ENCODE results near the gene PPP2R5C. TPM values are rescaled to one million over a fixed set of nuclear protein-coding genes. Genes with fewer than 3 reads are reported as not detected.

Gene PPP2R5C
- total and polyA plus RNA-seq, 7 donors = 90.2 to 175 (median 131) TPM

DNA sequence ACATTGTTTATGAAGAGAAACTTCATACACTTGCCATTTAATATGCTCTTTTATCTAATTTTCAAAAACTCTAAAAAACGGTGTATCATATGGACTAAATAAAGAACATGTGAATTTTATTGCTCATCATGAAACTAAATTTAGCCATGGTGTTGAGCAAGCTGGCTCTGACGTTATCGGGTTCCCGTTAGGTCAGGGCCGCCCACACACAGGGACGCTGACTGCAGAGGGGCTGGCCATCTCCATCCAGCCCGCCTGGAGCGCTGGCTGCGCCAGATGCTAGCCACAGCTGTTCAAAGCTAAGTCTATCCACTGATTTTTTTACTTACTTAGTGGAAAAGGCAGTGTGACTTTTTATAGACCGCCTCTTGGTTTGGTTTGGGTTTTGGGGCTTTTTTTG is 166.3 kb downstream of the PPP2R5C start:
- Histone ChIP-seq H3K9me3 (no peaks in the 10 kb centered on the region), H3K4me1 (peaks cover 0 to 23% (median 14%) of the 10 kb centered on the region in 4 donors), H3K36me3 (peaks cover 0 to 33% (median 3%) of the 10 kb centered on the region in 4 donors), H3K27me3 (no peaks in the 10 kb centered on the region), H3K4me3 (no peak overlapping the region), H3K27ac (peak overlapping the region; percentile 54 to 78 (median 74))
- peak; percentile 49 to 83 (median 72) for TF ChIP-seq POLR2AphosphoS5 (IDR thresholded peaks at IDR 0.05)
- TF ChIP-seq, protein P1, sequence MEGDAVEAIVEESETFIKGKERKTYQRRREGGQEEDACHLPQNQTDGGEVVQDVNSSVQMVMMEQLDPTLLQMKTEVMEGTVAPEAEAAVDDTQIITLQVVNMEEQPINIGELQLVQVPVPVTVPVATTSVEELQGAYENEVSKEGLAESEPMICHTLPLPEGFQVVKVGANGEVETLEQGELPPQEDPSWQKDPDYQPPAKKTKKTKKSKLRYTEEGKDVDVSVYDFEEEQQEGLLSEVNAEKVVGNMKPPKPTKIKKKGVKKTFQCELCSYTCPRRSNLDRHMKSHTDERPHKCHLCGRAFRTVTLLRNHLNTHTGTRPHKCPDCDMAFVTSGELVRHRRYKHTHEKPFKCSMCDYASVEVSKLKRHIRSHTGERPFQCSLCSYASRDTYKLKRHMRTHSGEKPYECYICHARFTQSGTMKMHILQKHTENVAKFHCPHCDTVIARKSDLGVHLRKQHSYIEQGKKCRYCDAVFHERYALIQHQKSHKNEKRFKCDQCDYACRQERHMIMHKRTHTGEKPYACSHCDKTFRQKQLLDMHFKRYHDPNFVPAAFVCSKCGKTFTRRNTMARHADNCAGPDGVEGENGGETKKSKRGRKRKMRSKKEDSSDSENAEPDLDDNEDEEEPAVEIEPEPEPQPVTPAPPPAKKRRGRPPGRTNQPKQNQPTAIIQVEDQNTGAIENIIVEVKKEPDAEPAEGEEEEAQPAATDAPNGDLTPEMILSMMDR (IDR thresholded peaks at IDR 0.05) = no peak
- TF ChIP-seq EP300 (IDR thresholded peaks at IDR 0.05) = peak; percentile 46 to 92 (median 83)
- no peak for TF ChIP-seq POLR2A (IDR thresholded peaks at IDR 0.05)
- DNase-seq = peak; percentile 96
- 60 to 67% methylated on average over 10 of the region's 10 CpGs for WGBS, 2 donors
- intact Hi-C loops (cut with DNase I) = loop anchor here (2.0 to 5.0 kb wide), 2 partner anchors 19 to 156 kb away; no protein-coding TSS in a partner anchor

- Histone ChIP-seq H3K27me3 (no peaks in the 10 kb centered on the region), H3K36me3 (peaks cover 0 to 27% (median 3%) of the 10 kb centered on the region in 4 donors), H3K4me3 (no peak overlapping the region), H3K27ac (peak overlapping the region; percentile 54 to 78 (median 74)), H3K9me3 (no peaks in the 10 kb centered on the region), H3K4me1 (peaks cover 0 to 23% (median 14%) of the 10 kb centered on the region in 4 donors)
- WGBS, 2 donors = 91 to 93% methylated on average over 24 of the region's 24 CpGs
- no peak for TF ChIP-seq POLR2AphosphoS5 (IDR thresholded peaks at IDR 0.05)
- no peak for TF ChIP-seq POLR2A (IDR thresholded peaks at IDR 0.05)
- TF ChIP-seq EP300 (IDR thresholded peaks at IDR 0.05) = no peak
- TF ChIP-seq, protein P1 (IDR thresholded peaks at IDR 0.05) = no peak
- DNase-seq = peak; percentile 58
- intact Hi-C loops (cut with DNase I) = loop anchor here (2.0 to 5.0 kb wide), 2 partner anchors 18 to 156 kb away; no protein-coding TSS in a partner anchor
Measured at GRCh38 chr14:101928415-101928841, 166.9 kb downstream of the PPP2R5C start.

GRCh38 chr14:101929096-101929495 is 167.6 kb downstream of the PPP2R5C start:
- peak overlapping the region in 2 of 4 donors; percentile 77 to 78 for H3K27ac ChIP-seq
- 98% methylated on average over 10 of the region's 10 CpGs for WGBS, 2 donors
- TF ChIP-seq POLR2A (IDR thresholded peaks at IDR 0.05) (no peak), POLR2AphosphoS5 (IDR thresholded peaks at IDR 0.05) (no peak), EP300 (IDR thresholded peaks at IDR 0.05) (no peak)
- TF ChIP-seq, protein P1 (IDR thresholded peaks at IDR 0.05) = no peak
- no peaks in the 10 kb centered on the region for H3K27me3 ChIP-seq
- H3K4me1 ChIP-seq = peaks cover 0 to 23% (median 14%) of the 10 kb centered on the region in 4 donors
- peak; percentile 50 for DNase-seq
- intact Hi-C loops (cut with DNase I) = loop anchor here (2.0 to 5.0 kb wide), 2 partner anchors 18 to 157 kb away; no protein-coding TSS in a partner anchor
- no peaks in the 10 kb centered on the region for H3K9me3 ChIP-seq
- H3K36me3 ChIP-seq = peaks cover 0 to 22% (median 3%) of the 10 kb centered on the region in 4 donors
- H3K4me3 ChIP-seq = no peak overlapping the region

DNA sequence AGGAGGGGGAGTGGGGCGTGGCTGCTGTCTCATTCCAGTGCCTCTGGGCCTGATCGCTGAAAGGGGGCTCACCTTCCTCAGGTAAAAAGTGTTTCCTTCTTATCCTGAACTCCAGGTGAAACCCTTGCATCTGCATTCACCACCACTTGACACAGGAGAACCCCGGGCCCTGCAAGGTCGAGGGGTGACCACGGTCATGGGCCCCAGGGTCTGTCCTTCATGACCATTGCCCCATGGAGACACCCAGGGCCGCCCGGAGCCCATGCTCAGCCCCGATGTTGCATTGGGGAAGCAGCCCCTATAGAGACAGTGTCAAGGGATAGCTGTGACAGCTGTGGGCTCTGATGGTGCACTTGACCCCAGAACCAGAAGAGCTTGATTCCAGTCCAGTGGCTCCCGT is 168.4 kb downstream of the PPP2R5C start:
- Histone ChIP-seq H3K27me3 (no peaks in the 10 kb centered on the region), H3K36me3 (peaks cover 0 to 13% (median 2%) of the 10 kb centered on the region in 4 donors), H3K4me3 (no peak overlapping the region), H3K4me1 (peaks cover 0 to 23% (median 14%) of the 10 kb centered on the region in 4 donors), H3K27ac (no peak overlapping the region), H3K9me3 (no peaks in the 10 kb centered on the region)
- TF ChIP-seq POLR2AphosphoS5 (IDR thresholded peaks at IDR 0.05) = no peak
- TF ChIP-seq POLR2A (IDR thresholded peaks at IDR 0.05) = no peak
- TF ChIP-seq EP300 (IDR thresholded peaks at IDR 0.05) = no peak
- TF ChIP-seq, protein P1 (IDR thresholded peaks at IDR 0.05) = no peak
- 90 to 94% methylated on average over 9 of the region's 9 CpGs for WGBS, 2 donors
- DNase-seq = peak; percentile 52
- intact Hi-C loops (cut with DNase I) = loop anchor here (2.0 to 5.0 kb wide), 2 partner anchors 17 to 158 kb away; no protein-coding TSS in a partner anchor
